ENCODE results near the gene MST1. TPM values are rescaled to one million over a fixed set of nuclear protein-coding genes. Genes with fewer than 3 reads are reported as not detected.

MST1 gene
- total and polyA plus RNA-seq, 2 of the 8 experiments (the other 6 are each of a cell fraction or from before 2014, with no cell fraction given): 6.2 to 9.5 TPM

- no peak overlapping the region for H3K4me3 ChIP-seq (ENCODE audit: extremely low read depth in 1 of 4, insufficient read depth in 2 of 4, low read depth in 3 of 4, low read length in 4 of 4)
- H3K79me1 ChIP-seq (ENCODE audit: low read depth, low read length): peaks cover 5% of the 10 kb centered on the region; the same call in 1 of the 2 replicates
- no peak overlapping the region for H2BK12ac ChIP-seq (ENCODE audit: low read depth, low read length)
- H2BK20ac ChIP-seq (ENCODE audit: low read length): no peak overlapping the region
- H3K27ac ChIP-seq (ENCODE audit: low read depth, low read length): no peak overlapping the region
- POLR2A ChIA-PET (ENCODE audit: partially characterized antibody): interaction anchor here (1.2 to 4.8 kb wide), 3 partner anchors 8 to 61 kb away, joined by 6 to 18 read pairs (median 6); partner anchors contain the start of gene IP6K1
- no peak overlapping the region for H2AK5ac ChIP-seq (ENCODE audit: low read depth, low read length)
- peaks cover 6% of the 10 kb centered on the region; the same call in 1 of the 2 replicates for H3K23me2 ChIP-seq (ENCODE audit: low read depth, low read length)
- 94% methylated on average over 8 of the region's 11 CpGs; no CpG with 5 or more reads in 1 of the 2 experiments for WGBS, 2 experiments (ENCODE audit: extremely low coverage in 1 of 2, insufficient coverage in 1 of 2, insufficient read length in 1 of 2, insufficient replicate concordance in 2 of 2, low coverage in 1 of 2, low lambda C conversion rate in 2 of 2, missing lambda C conversion rate in 1 of 2)
- H3K9ac ChIP-seq (replicated peaks in 1 of 4; ENCODE audit: extremely low read depth in 1 of 4, low read depth in 3 of 4, low read length in 3 of 4): no peak overlapping the region
- peaks cover 10 to 25% (median 21%) of the 10 kb centered on the region in 4 experiments for H3K36me3 ChIP-seq (ENCODE audit: control insufficient read depth in 2 of 4, insufficient read depth in 4 of 4, low read length in 3 of 4)
- no peak overlapping the region for H3K56ac ChIP-seq (replicated peaks; ENCODE audit: insufficient read length, low read depth, low read length)
- peaks cover 0 to 15% (median 8%) of the 10 kb centered on the region in 4 experiments; a peak in 6 of 7 replicates for H3K4me1 ChIP-seq (replicated peaks in 1 of 4; ENCODE audit: control insufficient read depth in 3 of 4, insufficient read depth in 4 of 4, low read length in 3 of 4)
- H3K79me2 ChIP-seq (ENCODE audit: control insufficient read depth in 1 of 2, insufficient read depth in 2 of 2, low read length in 2 of 2): peaks cover 0 to 8% of the 10 kb centered on the region in 2 experiments; a peak in 1 of 4 replicates
- peaks cover 5 to 13% of the 10 kb centered on the region in 2 experiments for H4K20me1 ChIP-seq (replicated peaks in 1 of 2; ENCODE audit: control insufficient read depth in 1 of 2, insufficient read depth in 2 of 2, low read length in 2 of 2)
- H2BK15ac ChIP-seq (ENCODE audit: low read length): no peak overlapping the region
- CTCF ChIA-PET (ENCODE audit: partially characterized antibody): interaction anchor here (0.8 to 1.5 kb wide), 4 partner anchors 22 to 179 kb away, joined by 3 read pairs; no protein-coding TSS in a partner anchor
- H3K14ac ChIP-seq (ENCODE audit: insufficient read length): no peak overlapping the region
- no peak overlapping the region for H3K23ac ChIP-seq (ENCODE audit: insufficient read length)
- H2AFZ ChIP-seq (ENCODE audit: low read length): no peak overlapping the region
- no peak overlapping the region for H4K8ac ChIP-seq (ENCODE audit: extremely low read depth, insufficient read depth, low read length)
- no peak overlapping the region for H4K91ac ChIP-seq (replicated peaks; ENCODE audit: insufficient read length, low read length)
- H2BK120ac ChIP-seq (replicated peaks; ENCODE audit: low read depth, low read length): no peak overlapping the region
- no peak overlapping the region for H4K5ac ChIP-seq (ENCODE audit: insufficient read length, low read depth, low read length)
- no peaks in the 10 kb centered on the region for H3K27me3 ChIP-seq (replicated peaks in 1 of 4; ENCODE audit: control insufficient read depth in 3 of 4, extremely low read depth in 1 of 4, insufficient read depth in 3 of 4, low read length in 3 of 4)
- H3K18ac ChIP-seq (ENCODE audit: extremely low read depth, low read length): no peak overlapping the region
- H3K4me2 ChIP-seq (ENCODE audit: insufficient read depth in 1 of 2, low read depth in 2 of 2, low read length in 2 of 2): no peak overlapping the region
- H3K9me3 ChIP-seq (ENCODE audit: insufficient read depth in 2 of 2, low read depth in 1 of 2, low read length in 1 of 2): no peaks in the 10 kb centered on the region
- no peak overlapping the region for H2BK5ac ChIP-seq (ENCODE audit: low read depth, low read length)
- FAIRE-seq (no peak), DNase-seq (ENCODE audit: low read depth in 1 of 2, low spot score in 2 of 2) (no peak)
- H3K4ac ChIP-seq (replicated peaks; ENCODE audit: insufficient read length, low read depth, low read length): no peak overlapping the region
- TF ChIP-seq SRF (IDR thresholded peaks at IDR 0.05; ENCODE audit: low read depth, low read length) (no peak), NANOG (IDR thresholded peaks at IDR 0.05; ENCODE audit: insufficient read depth, low read depth, low read length, poor library complexity, severe bottlenecking) (no peak), SIX5 (IDR thresholded peaks at IDR 0.05; ENCODE audit: low read depth, low read length) (no peak)
Measured at GRCh38 chr3:49725906-49726681, 36.8 kb upstream of the MST1 start.
